SK-N-SH treated with all-trans-retinoic acid at 6 μM for 48 hours (cell line): ENCODE data around the gene SCN1A.

Source experiments
- SNAI2 ChIP-seq: fragments of 250-450 bp; sonication (Bioruptor Pico); IDR thresholded peaks from 2 replicates; pipeline ENCODE4 v1.5.0; 2020; ENCODE audit warnings: mild to moderate bottlenecking, moderate library complexity
- TOX ChIP-seq: fragments of 250-450 bp; sonication (Bioruptor Pico); IDR thresholded peaks from 2 replicates; pipeline ENCODE4 v1.8.0; 2021; ENCODE audit warnings: mild to moderate bottlenecking, moderate library complexity, borderline replicate concordance
- ZFP30 ChIP-seq: fragments of 450-650 bp; formaldehyde crosslinking; IDR thresholded peaks from 2 replicates; pipeline ENCODE4 v1.5.0; 2022; ENCODE audit warnings: mild to moderate bottlenecking, moderate library complexity

- TF ChIP-seq ZFP30 (CRISPR knock-in tag): no peak
- no peak for TF ChIP-seq TOX (CRISPR knock-in tag)
- TF ChIP-seq SNAI2 (CRISPR knock-in tag): no peak
Observed at GRCh38 chr2:166104084-166104483, 23.7 kb downstream of the SCN1A start.
